NT2/D1 (cell line): Measurements from ENCODE around the gene OR2A42.
"Not testable (repeated sequence)": the region's sequence is repeated elsewhere in the genome, so short reads cannot be mapped to it uniquely, and the experiment has no call there.

Experiments
- SUZ12 ChIP-seq: IDR thresholded peaks from 2 replicates; pipeline ENCODE4 v1.6.1; 2011; ENCODE audit not compliant: insufficient read length, insufficient read depth; ENCODE audit errors: extremely low read depth
- YY1 ChIP-seq: IDR thresholded peaks from 2 replicates; pipeline ENCODE4 v1.6.1; 2011; ENCODE audit not compliant: insufficient read length, insufficient read depth
- ZNF274 ChIP-seq: IDR thresholded peaks from 2 replicates; pipeline ENCODE4 v1.6.1; 2011; ENCODE audit warnings: mild to moderate bottlenecking, low read depth, low read length

GRCh38 chr7:144228810-144229209, 10.6 kb downstream of the OR2A42 start:
- not testable (repeated sequence) for TF ChIP-seq YY1, ZNF274, SUZ12
